ENCODE data around the gene CHRNE.

DNA sequence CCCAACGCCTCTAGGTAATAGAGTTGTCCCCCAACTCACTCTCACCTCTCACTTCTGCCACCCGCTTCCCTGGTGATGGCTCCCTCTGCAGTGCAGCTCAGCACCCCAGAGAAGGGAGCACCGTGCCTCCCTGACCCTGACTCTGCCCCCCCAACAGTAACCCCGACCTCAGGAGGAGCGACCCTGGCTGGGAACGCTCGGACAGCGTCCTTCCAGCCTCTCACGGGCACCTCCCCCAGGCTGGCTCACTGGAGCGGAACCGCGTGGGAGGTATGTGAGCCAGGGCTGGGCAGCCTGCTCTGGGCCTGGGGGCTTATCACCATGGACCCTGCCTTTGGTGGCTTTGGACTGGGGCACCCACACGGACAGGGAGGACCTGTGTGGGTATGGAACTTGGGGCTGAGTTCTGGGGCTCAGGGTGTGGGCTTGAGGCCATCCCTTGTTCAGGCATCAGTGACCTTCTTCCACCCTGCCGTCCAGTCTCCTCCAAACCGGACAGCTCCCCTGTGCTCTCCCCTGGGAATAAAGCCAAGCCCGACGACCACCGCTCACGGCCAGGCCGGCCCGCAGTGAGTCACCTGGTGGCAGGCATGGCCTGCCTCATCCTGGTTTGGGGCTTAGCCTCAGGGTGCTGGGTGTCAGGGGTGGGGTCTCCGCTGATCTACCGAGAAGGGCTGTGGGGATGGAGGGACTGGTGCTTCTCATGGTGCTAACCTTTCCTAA is 10.2 kb downstream of the CHRNE start:
- no peak for TF ChIP-seq CTCF (IDR thresholded peaks at IDR 0.05)
- TF ChIP-seq POLR2A (IDR thresholded peaks at IDR 0.05): no peak

Measured in body of pancreas (tissue), 4 donors.